IMR-90 (cell line): Measurements from ENCODE around the gene AUTS2. TPM values are rescaled to one million over a fixed set of nuclear protein-coding genes. Genes with fewer than 3 reads are reported as not detected.
A peak's percentile ranks its signal among the peaks of the same experiment; 100 is the strongest.

Experiments
- ATAC-seq: fragments of 200-7000 bp; cut with Tn5 transposase; 2 replicates; pipeline ENCODE4 v1.9.1; 2020; ENCODE audit warnings: low read depth, mild to moderate bottlenecking, moderate library complexity
- BruUV-seq: library from RNA; stranded (reverse); fragments of 400-500 nt; replicated peaks from 2 replicates; lab custom pipeline; 2021; lab: Mats Ljungman, UMichigan
- CTCF ChIA-PET: fragments of 300-600 bp; formaldehyde crosslinking; extraction: SDS; loops from one replicate; lab custom pipeline; 2021; ENCODE audit warnings: antibody characterized with exemption; lab: Yijun Ruan, JAX
- POLR2A ChIA-PET: fragments of 300-600 bp; sonication (Branson Sonifier 250); formaldehyde crosslinking; loops from one replicate; lab custom pipeline; 2022; ENCODE audit warnings: antibody characterized with exemption; ENCODE audit not compliant: unreplicated experiment; lab: Charles Lee
- DNase-seq: peaks from one replicate; pipeline ENCODE4 v3.0.0; 2013
- H2AFZ ChIP-seq: replicated peaks from 2 replicates; pipeline ENCODE3; 2013; ENCODE audit warnings: low read length, mild to moderate bottlenecking; ENCODE audit not compliant: poor library complexity
- H2AK5ac ChIP-seq: 2 replicates; pipeline ENCODE4 v1.6.1; 2013; ENCODE audit warnings: low read depth, low read length, inconsistent platforms
- H2AK9ac ChIP-seq: replicated peaks from 2 replicates; pipeline ENCODE3; 2013; ENCODE audit warnings: mild to moderate bottlenecking, low read depth, low read length, moderate library complexity; ENCODE audit not compliant: poor library complexity
- H2BK120ac ChIP-seq: 2 replicates; pipeline ENCODE4 v1.6.1; 2013; ENCODE audit warnings: low read depth, low read length, inconsistent platforms
- H2BK15ac ChIP-seq: 3 replicates; pipeline ENCODE4 v1.6.1; 2013; ENCODE audit warnings: low read depth, low read length, inconsistent platforms
- H2BK20ac ChIP-seq: 2 replicates; pipeline ENCODE4 v1.6.1; 2013; ENCODE audit warnings: low read depth, mild to moderate bottlenecking, inconsistent platforms, low read length, moderate library complexity
- H2BK5ac ChIP-seq: 2 replicates; pipeline ENCODE4 v1.6.1; 2013; ENCODE audit warnings: mild to moderate bottlenecking, low read depth, low read length, inconsistent platforms; ENCODE audit not compliant: poor library complexity, severe bottlenecking
- H3K14ac ChIP-seq: replicated peaks from 2 replicates; pipeline ENCODE4 v1.6.1; 2013; ENCODE audit warnings: low read depth, low read length, inconsistent platforms
- H3K18ac ChIP-seq: 2 replicates; pipeline ENCODE4 v1.6.1; 2013; ENCODE audit warnings: low read depth, low read length, control low read depth
- H3K23ac ChIP-seq: 2 replicates; pipeline ENCODE4 v1.6.1; 2013; ENCODE audit warnings: low read depth, low read length, inconsistent platforms
- H3K27ac ChIP-seq: 2 replicates; pipeline ENCODE4 v1.5.1; 2013; ENCODE audit warnings: mild to moderate bottlenecking, control low read depth, low read length; ENCODE audit not compliant: insufficient read depth
- H3K27me3 ChIP-seq: 2 replicates; pipeline ENCODE4 v1.6.1; 2013; ENCODE audit warnings: low read length; ENCODE audit not compliant: control insufficient read depth, insufficient read depth
- H3K36me3 ChIP-seq: 2 replicates; pipeline ENCODE4 v1.6.1; 2013; ENCODE audit warnings: low read length, mixed read lengths; ENCODE audit not compliant: control insufficient read depth, insufficient read depth
- H3K4ac ChIP-seq: 2 replicates; pipeline ENCODE4 v1.6.1; 2013; ENCODE audit warnings: low read depth, low read length, inconsistent platforms
- H3K4me1 ChIP-seq: 2 replicates; pipeline ENCODE4 v1.6.1; 2013; ENCODE audit warnings: low read length, mixed read lengths; ENCODE audit not compliant: control insufficient read depth, insufficient read depth
- H3K4me2 ChIP-seq: 2 replicates; pipeline ENCODE4 v1.6.1; 2013; ENCODE audit warnings: low read depth, mild to moderate bottlenecking, control low read depth, low read length, moderate library complexity
- H3K4me3 ChIP-seq: 2 replicates; pipeline ENCODE4 v1.5.1; 2013; ENCODE audit warnings: low read depth, mild to moderate bottlenecking, control low read depth, low read length, moderate library complexity; ENCODE audit not compliant: insufficient read depth
- H3K56ac ChIP-seq: 2 replicates; pipeline ENCODE4 v1.6.1; 2013; ENCODE audit warnings: low read length, inconsistent platforms; ENCODE audit not compliant: insufficient read depth; ENCODE audit errors: extremely low read depth
- H3K79me1 ChIP-seq, 2 experiments: 2 replicates each; pipeline ENCODE4 v1.6.1; 2013; ENCODE audit warnings: low read length in 2 of 2, inconsistent platforms in 1 of 2, low read depth in 1 of 2
- H3K9ac ChIP-seq: 2 replicates; pipeline ENCODE4 v1.6.1; 2013; ENCODE audit warnings: low read depth, low read length, control low read depth
- H3K9me1 ChIP-seq: 2 replicates; pipeline ENCODE4 v1.6.1; 2013; ENCODE audit warnings: low read length, inconsistent platforms; ENCODE audit not compliant: insufficient read depth
- H3K9me3 ChIP-seq: 2 replicates; pipeline ENCODE4 v1.6.1; 2013; ENCODE audit warnings: low read length; ENCODE audit not compliant: control insufficient read depth, insufficient read depth
- H4K20me1 ChIP-seq: 2 replicates; pipeline ENCODE4 v1.6.1; 2013; ENCODE audit warnings: low read length, inconsistent platforms; ENCODE audit not compliant: insufficient read depth
- H4K5ac ChIP-seq: 2 replicates; pipeline ENCODE4 v1.6.1; 2013; ENCODE audit warnings: mild to moderate bottlenecking, low read depth, low read length, control low read depth
- H4K8ac ChIP-seq, 2 experiments: 2 replicates each; pipeline ENCODE4 v1.6.1; 2013; ENCODE audit warnings: low read depth in 2 of 2, low read length in 2 of 2, control low read depth in 1 of 2, inconsistent platforms in 1 of 2
- H4K91ac ChIP-seq: 2 replicates; pipeline ENCODE4 v1.6.1; 2013; ENCODE audit warnings: low read depth, low read length, inconsistent platforms; ENCODE audit not compliant: insufficient read depth
- ELK1 ChIP-seq: fragments of 150-350 bp; IDR thresholded peaks from 2 replicates; pipeline ENCODE4 v1.6.1; 2016; ENCODE audit warnings: low read depth, mild to moderate bottlenecking, low read length, moderate library complexity, borderline replicate concordance
- MAFK ChIP-seq: IDR thresholded peaks from 2 replicates; pipeline ENCODE4 v1.6.1; 2012; ENCODE audit warnings: low read depth, low read length, improper control_type of control experiment
- RCOR1 ChIP-seq: IDR thresholded peaks from 2 replicates; pipeline ENCODE4 v1.6.1; 2012; ENCODE audit warnings: mild to moderate bottlenecking, low read length, improper control_type of control experiment; ENCODE audit not compliant: insufficient replicate concordance
- SMC3 ChIP-seq: fragments of 150-350 bp; IDR thresholded peaks from 2 replicates; pipeline ENCODE4 v1.6.1; 2016; ENCODE audit warnings: low read depth, mild to moderate bottlenecking, antibody characterized with exemption, low read length, moderate library complexity
- WGBS, 2 experiments: methylation state at CpG; one replicate each; pipeline versions ENCODE4 v1.1.5 to v1.1.7; 2013; ENCODE audit warnings: missing lambda C conversion rate in 2 of 2; ENCODE audit not compliant: insufficient read length in 1 of 2; ENCODE audit errors: extremely low coverage in 2 of 2; 5-methylcytosine and 5-hydroxymethylcytosine counted together
- dilution Hi-C: fragments of 300-500 bp; cut with HindIII; formaldehyde crosslinking; loops from one replicate; pipeline ENCODE4 v1.14.3; 2018; ENCODE audit warnings: low sequenced_read_pairs; ENCODE audit not compliant: unreplicated experiment
- in situ Hi-C: fragments of 300-500 bp; cut with MboI; formaldehyde crosslinking; loops from 3 replicates; pipeline ENCODE4 v1.14.3; 2019; ENCODE audit warnings: low sequenced_read_pairs, inconsistent platforms, mixed read lengths
- intact Hi-C: fragments of 100-400 bp; cut with micrococcal nuclease; formaldehyde crosslinking; loops from 2 replicates; pipeline ENCODE4 v1.10.0; 2022
- polyA plus RNA-seq, 3 experiments: library from polyadenylated mRNA; depleted of rRNA; stranded (reverse); fragments of >200 nt; gene quantifications; 2 replicates each; pipeline ENCODE4 v1.2.3, GENCODE V29; 2012; ENCODE audit warnings: low replicate concordance in 1 of 3
- total RNA-seq: library from RNA; depleted of rRNA; stranded (reverse); fragments of >200 nt; gene quantifications from 2 replicates; pipeline ENCODE4 v1.2.3, GENCODE V29; 2012

Gene AUTS2
- total and polyA plus RNA-seq, 2 of the 4 experiments (the other 2 are of a cell fraction) = 0.90 to 3.0 TPM

GRCh38 chr7:69732203-69732602, 133.9 kb downstream of the AUTS2 start:
- CTCF ChIA-PET = no interaction called here
- TF ChIP-seq MAFK (0 out of 2 replicates have a peak, but pooled peaks have one; percentile 4), SMC3 (no peak), RCOR1 (no peak), ELK1 (no peak)
- no TSS peak for BruUV-seq
- dilution Hi-C loops = no loop called here
- no peak overlapping the region for H2AFZ ChIP-seq
- H3K9ac ChIP-seq = no peak overlapping the region
- H3K9me3 ChIP-seq = no peaks in the 10 kb centered on the region
- DNase-seq = no peak
- POLR2A ChIA-PET = no interaction called here
- no peak overlapping the region for H2BK120ac ChIP-seq
- H3K4me1 ChIP-seq = no peaks in the 10 kb centered on the region
- intact Hi-C loops = no loop called here
- no peak overlapping the region for H3K14ac ChIP-seq
- H2AK5ac ChIP-seq = no peak overlapping the region
- no peak overlapping the region for H3K4me2 ChIP-seq
- in situ Hi-C loops = no loop called here
- no peak for ATAC-seq
- no peak overlapping the region for H2BK20ac ChIP-seq
- no peak overlapping the region for H2BK5ac ChIP-seq
- no peak overlapping the region for H2AK9ac ChIP-seq
- H2BK15ac ChIP-seq = no peak overlapping the region
- H4K91ac ChIP-seq = no peak overlapping the region
- no peak overlapping the region for H3K4ac ChIP-seq
- H3K79me1 ChIP-seq = no peaks in the 10 kb centered on the region
- no peak overlapping the region for H3K23ac ChIP-seq
- no peaks in the 10 kb centered on the region for H4K20me1 ChIP-seq
- H3K18ac ChIP-seq = no peak overlapping the region
- no peak overlapping the region for H3K27ac ChIP-seq
- WGBS, 2 experiments = no CpG with 5 or more reads among the region's 2 CpGs
- H3K4me3 ChIP-seq = no peak overlapping the region
- no peak overlapping the region for H4K8ac ChIP-seq
- no peaks in the 10 kb centered on the region for H3K27me3 ChIP-seq
- no peaks in the 10 kb centered on the region for H3K36me3 ChIP-seq
- H4K5ac ChIP-seq = no peak overlapping the region
- H3K56ac ChIP-seq = no peak overlapping the region
- H3K9me1 ChIP-seq = no peaks in the 10 kb centered on the region
